Suprapubic skin (tissue), 4 donors: ENCODE measurements around the gene PDS5B. TPM values are rescaled to one million over a fixed set of nuclear protein-coding genes. Genes with fewer than 3 reads are reported as not detected.

ENCODE experiments used
- DNase-seq, 2 donors: peaks; one replicate each; pipeline ENCODE4 v3.0.0-alpha.2; 2019; ENCODE audit warnings: low spot score in 2 of 2
- H3K27ac ChIP-seq: fragments of 200-600 bp; sonication (generic); one replicate; pipeline ENCODE4 v1.5.1; 2019
- H3K27me3 ChIP-seq: fragments of 200-600 bp; sonication (generic); one replicate; pipeline ENCODE4 v1.5.1; 2019
- H3K36me3 ChIP-seq: fragments of 200-600 bp; sonication (generic); one replicate; pipeline ENCODE4 v1.5.1; 2019
- H3K4me1 ChIP-seq: fragments of 200-600 bp; sonication (generic); one replicate; pipeline ENCODE4 v1.5.1; 2019
- H3K4me3 ChIP-seq: fragments of 200-600 bp; sonication (generic); one replicate; pipeline ENCODE4 v1.5.1; 2019; ENCODE audit warnings: mild to moderate bottlenecking
- H3K9me3 ChIP-seq: fragments of 200-600 bp; sonication (generic); one replicate; pipeline ENCODE4 v1.5.1; 2019
- CTCF ChIP-seq, 2 donors: fragments of 200-600 bp in 1 of 2; fragments of 450-650 bp in 1 of 2; sonication (generic) in 1 of 2; IDR thresholded peaks; one replicate each; pipeline ENCODE4 v1.5.1; 2016 to 2019; ENCODE audit warnings: antibody characterized with exemption in 2 of 2, mild to moderate bottlenecking in 1 of 2, moderate library complexity in 1 of 2
- EP300 ChIP-seq: sonication (generic); formaldehyde crosslinking; IDR thresholded peaks from one replicate; pipeline ENCODE4 v1.6.1; 2017; ENCODE audit warnings: antibody characterized with exemption
- POLR2A ChIP-seq, 2 donors: fragments of 450-650 bp; IDR thresholded peaks; one replicate each; pipeline ENCODE4 v1.6.1; 2017; ENCODE audit warnings: antibody characterized with exemption in 2 of 2, mild to moderate bottlenecking in 2 of 2, moderate library complexity in 2 of 2
- POLR2AphosphoS5 ChIP-seq, 3 donors: sonication (generic); formaldehyde crosslinking; IDR thresholded peaks; one replicate each; pipeline ENCODE4 v1.6.1; 2017; ENCODE audit warnings: antibody characterized with exemption in 3 of 3
- WGBS: methylation state at CpG from one replicate; pipeline ENCODE4 v1.1.5; 2018; 5-methylcytosine and 5-hydroxymethylcytosine counted together
- total RNA-seq, 4 donors: library from RNA; depleted of rRNA; stranded (reverse); fragments of >200 nt; gene quantifications; one replicate each; pipeline ENCODE4 v1.1.0, GENCODE V29; 2016

Gene PDS5B
- total RNA-seq, 4 donors from 2014 or later: 17.8 to 48.2 (median 28.5) TPM

GRCh38 chr13:32663660-32664059, 77.4 kb downstream of the PDS5B start:
- Histone ChIP-seq H3K4me3 (no peak overlapping the region), H3K4me1 (no peaks in the 10 kb centered on the region), H3K27me3 (no peaks in the 10 kb centered on the region), H3K9me3 (no peaks in the 10 kb centered on the region), H3K36me3 (peaks cover 6% of the 10 kb centered on the region), H3K27ac (no peak overlapping the region)
- TF ChIP-seq POLR2A (IDR thresholded peaks at IDR 0.05) (no peak), EP300 (no peak), POLR2AphosphoS5 (IDR thresholded peaks at IDR 0.05) (no peak), CTCF (IDR thresholded peaks at IDR 0.05) (no peak)
- no peak for DNase-seq

GRCh38 chr13:32666990-32667571, 80.8 kb downstream of the PDS5B start:
- 98% methylated on average over 4 of the region's 4 CpGs for WGBS
- TF ChIP-seq CTCF (IDR thresholded peaks at IDR 0.05) (no peak), EP300 (no peak), POLR2A (IDR thresholded peaks at IDR 0.05) (no peak), POLR2AphosphoS5 (IDR thresholded peaks at IDR 0.05) (no peak)
- Histone ChIP-seq H3K27me3 (no peaks in the 10 kb centered on the region), H3K9me3 (no peaks in the 10 kb centered on the region), H3K4me3 (no peak overlapping the region), H3K4me1 (no peaks in the 10 kb centered on the region), H3K36me3 (no peaks in the 10 kb centered on the region), H3K27ac (no peak overlapping the region)
- DNase-seq: no peak

- no peaks in the 10 kb centered on the region for H3K4me1 ChIP-seq
- H3K9me3 ChIP-seq: no peaks in the 10 kb centered on the region
- WGBS: 80% methylated on average over 3 of the region's 3 CpGs
- peaks cover 10% of the 10 kb centered on the region for H3K36me3 ChIP-seq
- H3K4me3 ChIP-seq: no peak overlapping the region
- no peak overlapping the region for H3K27ac ChIP-seq
- TF ChIP-seq POLR2A (IDR thresholded peaks at IDR 0.05) (no peak), EP300 (no peak), CTCF (IDR thresholded peaks at IDR 0.05) (peak in 1 of 2 donors; percentile 41)
- no peak for DNase-seq
- no peaks in the 10 kb centered on the region for H3K27me3 ChIP-seq
Observed at GRCh38 chr13:32669030-32669646, 82.9 kb downstream of the PDS5B start.

GRCh38 chr13:32674503-32674902, 88.3 kb downstream of the PDS5B start:
- H3K4me3 ChIP-seq: no peak overlapping the region
- H3K4me1 ChIP-seq: no peaks in the 10 kb centered on the region
- no peaks in the 10 kb centered on the region for H3K27me3 ChIP-seq
- TF ChIP-seq POLR2AphosphoS5 (IDR thresholded peaks at IDR 0.05): no peak
- TF ChIP-seq POLR2A (IDR thresholded peaks at IDR 0.05): no peak
- TF ChIP-seq EP300: no peak
- no peak for TF ChIP-seq CTCF (IDR thresholded peaks at IDR 0.05)
- 92% methylated on average over 2 of the region's 2 CpGs for WGBS
- peaks cover 27% of the 10 kb centered on the region for H3K36me3 ChIP-seq
- no peak overlapping the region for H3K27ac ChIP-seq
- no peak for DNase-seq
- no peaks in the 10 kb centered on the region for H3K9me3 ChIP-seq

GRCh38 chr13:32676242-32676641, 90.0 kb downstream of the PDS5B start:
- Histone ChIP-seq H3K4me1 (no peaks in the 10 kb centered on the region), H3K27me3 (no peaks in the 10 kb centered on the region), H3K27ac (no peak overlapping the region), H3K4me3 (no peak overlapping the region), H3K36me3 (peaks cover 31% of the 10 kb centered on the region), H3K9me3 (no peaks in the 10 kb centered on the region)
- no peak for DNase-seq
- WGBS: 94% methylated on average over 4 of the region's 4 CpGs
- no peak for TF ChIP-seq EP300
- TF ChIP-seq CTCF (IDR thresholded peaks at IDR 0.05): no peak
- no peak for TF ChIP-seq POLR2AphosphoS5 (IDR thresholded peaks at IDR 0.05)
- no peak for TF ChIP-seq POLR2A (IDR thresholded peaks at IDR 0.05)
